ENCODE results near the gene SPARC. TPM values are rescaled to one million over a fixed set of nuclear protein-coding genes. Genes with fewer than 3 reads are reported as not detected.

SPARC gene
- total and polyA plus RNA-seq, 8 donors = 1,647 to 5,045 (median 2,169) TPM

DNA sequence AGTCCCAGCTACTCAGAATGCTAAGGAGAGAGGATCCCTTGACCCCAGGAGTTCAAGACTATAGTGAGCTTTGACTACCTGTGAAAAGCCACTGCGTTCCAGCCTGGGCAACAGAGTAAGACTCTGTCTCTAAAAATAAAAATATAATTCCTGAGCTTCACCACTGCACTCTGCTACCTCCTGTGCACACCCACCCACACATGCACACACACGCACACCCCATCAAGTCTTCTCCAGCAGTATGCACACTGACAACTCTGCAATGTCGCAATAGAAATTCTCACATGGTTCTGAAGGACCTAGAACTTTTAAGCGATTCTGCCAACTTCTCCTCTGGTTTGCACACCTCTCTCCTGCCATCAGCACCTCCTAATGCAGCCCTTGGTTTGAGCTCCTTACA, 48.1 kb downstream of the SPARC start:
- H3K27me3 ChIP-seq = peaks cover 0 to 18% of the 10 kb centered on the region in 2 donors
- no peak overlapping the region for H3K4me3 ChIP-seq
- ATAC-seq (no peak), DNase-seq (no peak)
- intact Hi-C loops (cut with DNase I) = no loop called here
- no peak overlapping the region for H3K27ac ChIP-seq
- H3K36me3 ChIP-seq = no peaks in the 10 kb centered on the region
- no peaks in the 10 kb centered on the region for H3K9me3 ChIP-seq
- TF ChIP-seq, protein P1, sequence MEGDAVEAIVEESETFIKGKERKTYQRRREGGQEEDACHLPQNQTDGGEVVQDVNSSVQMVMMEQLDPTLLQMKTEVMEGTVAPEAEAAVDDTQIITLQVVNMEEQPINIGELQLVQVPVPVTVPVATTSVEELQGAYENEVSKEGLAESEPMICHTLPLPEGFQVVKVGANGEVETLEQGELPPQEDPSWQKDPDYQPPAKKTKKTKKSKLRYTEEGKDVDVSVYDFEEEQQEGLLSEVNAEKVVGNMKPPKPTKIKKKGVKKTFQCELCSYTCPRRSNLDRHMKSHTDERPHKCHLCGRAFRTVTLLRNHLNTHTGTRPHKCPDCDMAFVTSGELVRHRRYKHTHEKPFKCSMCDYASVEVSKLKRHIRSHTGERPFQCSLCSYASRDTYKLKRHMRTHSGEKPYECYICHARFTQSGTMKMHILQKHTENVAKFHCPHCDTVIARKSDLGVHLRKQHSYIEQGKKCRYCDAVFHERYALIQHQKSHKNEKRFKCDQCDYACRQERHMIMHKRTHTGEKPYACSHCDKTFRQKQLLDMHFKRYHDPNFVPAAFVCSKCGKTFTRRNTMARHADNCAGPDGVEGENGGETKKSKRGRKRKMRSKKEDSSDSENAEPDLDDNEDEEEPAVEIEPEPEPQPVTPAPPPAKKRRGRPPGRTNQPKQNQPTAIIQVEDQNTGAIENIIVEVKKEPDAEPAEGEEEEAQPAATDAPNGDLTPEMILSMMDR (IDR thresholded peaks at IDR 0.05) = no peak
- H3K4me1 ChIP-seq = no peaks in the 10 kb centered on the region

DNA sequence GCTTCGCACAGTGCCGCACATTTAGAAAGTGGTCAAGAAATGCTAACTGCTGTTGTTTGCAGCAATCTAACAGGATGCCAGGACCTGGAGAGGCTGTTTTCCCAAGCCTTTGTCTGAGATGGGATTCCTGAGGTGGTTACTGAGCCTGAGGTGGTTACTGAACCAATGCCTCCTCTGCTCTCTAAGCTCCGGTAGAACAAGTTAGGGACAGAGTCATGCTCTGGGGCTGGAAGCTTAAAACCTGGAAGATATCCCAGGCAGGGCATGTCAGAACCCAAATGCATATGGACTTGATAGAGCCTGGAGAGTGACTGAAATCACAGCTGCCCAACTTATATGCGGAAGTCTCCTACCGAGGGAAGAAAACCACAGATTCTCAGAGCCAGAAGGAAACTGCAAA, 49.0 kb downstream of the SPARC start:
- TF ChIP-seq, protein P1 (IDR thresholded peaks at IDR 0.05) = no peak
- Histone ChIP-seq H3K9me3 (no peaks in the 10 kb centered on the region), H3K4me1 (no peaks in the 10 kb centered on the region), H3K36me3 (no peaks in the 10 kb centered on the region), H3K27ac (no peak overlapping the region), H3K27me3 (peaks cover 0 to 18% of the 10 kb centered on the region in 2 donors), H3K4me3 (no peak overlapping the region)
- DNase-seq (no peak), ATAC-seq (no peak)
- intact Hi-C loops (cut with DNase I) = no loop called here

DNA sequence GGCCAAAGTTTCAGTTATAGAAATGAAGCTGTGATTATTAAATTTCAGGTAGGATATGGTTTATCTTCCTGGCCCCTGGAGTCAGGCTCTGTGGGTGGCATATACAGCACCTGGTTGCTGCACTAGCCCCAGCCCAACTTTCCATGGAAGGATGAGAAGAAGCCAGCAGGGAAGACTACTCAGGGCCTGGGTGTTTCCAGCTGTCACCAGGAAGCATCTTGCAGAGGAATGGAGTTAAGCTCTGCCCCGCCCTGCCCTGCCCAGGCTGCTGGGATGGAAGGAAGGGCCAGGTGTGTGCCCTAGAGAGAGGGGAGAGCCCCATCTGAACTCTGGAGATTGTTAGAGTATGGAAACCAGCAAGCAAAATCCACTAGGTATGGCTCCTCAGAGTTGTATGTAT, 52.8 kb downstream of the SPARC start:
- Histone ChIP-seq H3K27ac (no peak overlapping the region), H3K4me3 (no peak overlapping the region), H3K4me1 (no peaks in the 10 kb centered on the region), H3K9me3 (no peaks in the 10 kb centered on the region), H3K36me3 (no peaks in the 10 kb centered on the region), H3K27me3 (peaks cover 0 to 18% of the 10 kb centered on the region in 2 donors)
- intact Hi-C loops (cut with DNase I) = no loop called here
- TF ChIP-seq, protein P1 (IDR thresholded peaks at IDR 0.05) = no peak
- ATAC-seq (no peak), DNase-seq (no peak)

DNA sequence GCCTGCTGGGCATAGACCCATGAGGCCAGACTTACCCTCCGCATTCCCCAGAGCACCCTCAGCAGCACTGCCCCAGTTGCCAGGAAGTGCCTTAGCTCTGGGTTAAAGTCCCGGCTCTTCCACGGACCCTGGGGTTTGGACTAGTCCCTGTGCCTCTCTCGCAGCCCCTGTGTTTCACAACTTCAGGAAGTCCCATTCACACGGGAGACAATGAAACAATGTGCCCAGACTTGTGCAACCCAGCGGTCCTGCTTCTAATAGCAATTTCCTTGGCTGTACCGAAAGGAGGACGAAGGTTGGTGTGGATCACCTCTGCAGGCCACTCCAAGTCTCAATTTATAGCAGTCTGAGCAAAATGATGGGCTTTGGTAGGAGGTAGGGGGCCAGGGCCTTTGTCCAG, 53.8 kb downstream of the SPARC start:
- no peak for ATAC-seq
- no peak overlapping the region for H3K27ac ChIP-seq
- no peak overlapping the region for H3K4me3 ChIP-seq
- H3K9me3 ChIP-seq = no peaks in the 10 kb centered on the region
- no peaks in the 10 kb centered on the region for H3K4me1 ChIP-seq
- intact Hi-C loops (cut with DNase I) = no loop called here
- TF ChIP-seq, protein P1 (IDR thresholded peaks at IDR 0.05) = no peak
- no peak for DNase-seq
- H3K27me3 ChIP-seq = peaks cover 0 to 18% of the 10 kb centered on the region in 2 donors
- H3K36me3 ChIP-seq = no peaks in the 10 kb centered on the region

DNA sequence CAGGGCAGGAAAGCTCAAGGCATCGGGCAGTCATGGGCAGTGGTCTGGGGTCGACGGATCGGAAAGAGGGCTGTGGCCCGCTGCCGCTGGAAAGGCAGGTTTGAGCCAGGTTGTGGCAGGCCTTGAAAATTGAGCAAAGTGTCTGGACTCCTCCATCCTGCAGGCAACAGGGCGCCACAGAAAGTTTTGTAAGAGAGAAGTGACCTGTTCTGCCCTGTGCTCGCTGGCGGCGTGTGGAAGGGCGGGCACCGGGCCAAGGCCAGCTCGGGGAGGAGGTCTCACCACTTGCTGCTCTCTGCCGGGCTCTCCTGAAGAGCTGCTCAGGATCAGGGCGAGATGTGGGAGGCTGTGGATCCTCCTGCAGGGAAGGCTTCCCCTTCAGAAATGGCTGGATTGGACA, 54.2 kb downstream of the SPARC start:
- Histone ChIP-seq H3K36me3 (no peaks in the 10 kb centered on the region), H3K4me3 (no peak overlapping the region), H3K27me3 (peaks cover 0 to 18% of the 10 kb centered on the region in 2 donors), H3K27ac (no peak overlapping the region), H3K9me3 (no peaks in the 10 kb centered on the region), H3K4me1 (no peaks in the 10 kb centered on the region)
- TF ChIP-seq, protein P1 (IDR thresholded peaks at IDR 0.05) = no peak
- DNase-seq (peak in 2 of 4 donors; percentile 24 to 76), ATAC-seq (no peak)
- intact Hi-C loops (cut with DNase I) = no loop called here

All from left lung (tissue), 10 donors.